Measurements from ENCODE around the gene UBE2D1. TPM values are rescaled to one million over a fixed set of nuclear protein-coding genes. Genes with fewer than 3 reads are reported as not detected.

Gene UBE2D1
- total and polyA plus RNA-seq, 9 of the 15 experiments (the other 6 are each of a cell fraction or from before 2014, with no cell fraction given): 4.1 to 24.4 (median 12.3) TPM

GRCh38 chr10:58330431-58330830, 4.4 kb upstream of the UBE2D1 start:
- BruUV-seq (replicated peaks): no TSS peak
- H3K36me3 ChIP-seq (ENCODE audit: control insufficient read depth, insufficient read depth, low read length): no peaks in the 10 kb centered on the region
- intact Hi-C loops (cut with micrococcal nuclease): no loop called here
- no peak overlapping the region for H2AFZ ChIP-seq (ENCODE audit: low read depth, low read length)
- in situ Hi-C loops (cut with MboI): no loop called here
- no peaks in the 10 kb centered on the region for H4K20me1 ChIP-seq (replicated peaks; ENCODE audit: control insufficient read depth, insufficient read depth, low read length)
- no peak overlapping the region for H3K4me2 ChIP-seq (ENCODE audit: insufficient read depth, low read length)
- no peak overlapping the region for H3K4me3 ChIP-seq
- TF ChIP-seq SAP30 (IDR thresholded peaks at IDR 0.05; ENCODE audit: borderline replicate concordance, insufficient read depth, low read depth, low read length, poor library complexity, severe bottlenecking) (no peak), ZNF407 (IDR thresholded peaks at IDR 0.05; ENCODE audit: low read depth) (no peak), NFIC (IDR thresholded peaks at IDR 0.05) (no peak), ZNF140 (CRISPR knock-in tag; IDR thresholded peaks at IDR 0.05) (no peak), XRCC5 (IDR thresholded peaks at IDR 0.05; ENCODE audit: low read depth, low read length) (no peak)
- WGBS (ENCODE audit: insufficient coverage, low coverage, missing lambda C conversion rate): 17% methylated on average over 1 of the region's 1 CpG
- ChIA-PET CTCF (ENCODE audit: low intra/inter-chr PET ratio) (no interaction called here), POLR2A (interaction anchor here (0.6 kb wide), 1 partner anchor 308 kb away, joined by 3 read pairs; no protein-coding TSS in a partner anchor)
- DNase-seq (ENCODE audit: extremely low read depth in 1 of 4, low spot score in 3 of 4) (no peak), FAIRE-seq (no peak), ATAC-seq (no peak)
- H3K27me3 ChIP-seq (ENCODE audit: control insufficient read depth in 2 of 2, insufficient read depth in 2 of 2, low read length in 2 of 2): no peaks in the 10 kb centered on the region
- H3K79me2 ChIP-seq (ENCODE audit: control insufficient read depth, insufficient read depth, low read length): peaks cover 5% of the 10 kb centered on the region
- no peak overlapping the region for H3K27ac ChIP-seq (ENCODE audit: extremely low read depth, low read depth, low read length)
- H3K9me1 ChIP-seq (ENCODE audit: control insufficient read depth, insufficient read depth, low read length): no peaks in the 10 kb centered on the region
- H3K4me1 ChIP-seq (replicated peaks in 1 of 2; ENCODE audit: control insufficient read depth in 2 of 2, insufficient read depth in 2 of 2, low read length in 2 of 2): peaks cover 0 to 15% of the 10 kb centered on the region in 2 experiments; a peak in 4 of 5 replicates
- H3K9me3 ChIP-seq (replicated peaks; ENCODE audit: control insufficient read depth, insufficient read depth, low read depth, low read length): no peaks in the 10 kb centered on the region
- H3K9ac ChIP-seq (ENCODE audit: insufficient read depth in 1 of 2, low read depth in 2 of 2, low read length in 2 of 2): no peak overlapping the region

Measured in K562 (cell line).